Nephron (organoid): Measurements from ENCODE around the gene UBASH3A.

Source experiments
- H3K27ac Mint-ChIP-seq, 3 experiments: 2 replicates each; pipeline ENCODE4 v1.8.0; 2020; ENCODE audit warnings: mixed read lengths in 3 of 3, mild to moderate bottlenecking in 2 of 3, moderate library complexity in 1 of 3
- H3K27me3 Mint-ChIP-seq: 2 replicates; pipeline ENCODE4 v1.8.0; 2021; ENCODE audit warnings: low read depth, mild to moderate bottlenecking, moderate library complexity, mixed read lengths
- H3K36me3 Mint-ChIP-seq: 2 replicates; pipeline ENCODE4 v1.8.0; 2020; ENCODE audit warnings: low read depth, mixed read lengths
- H3K4me1 Mint-ChIP-seq: 2 replicates; pipeline ENCODE4 v1.8.0; 2020; ENCODE audit warnings: mixed read lengths
- H3K4me3 Mint-ChIP-seq, 3 experiments: 2 replicates each; pipeline ENCODE4 v1.8.0; 2020; ENCODE audit warnings: mild to moderate bottlenecking in 3 of 3, mixed read lengths in 3 of 3, moderate library complexity in 2 of 3
- H3K9me3 Mint-ChIP-seq: 2 replicates; pipeline ENCODE4 v1.8.0; 2020; ENCODE audit warnings: mixed read lengths
- CTCF ChIP-seq, 3 experiments: fragments of 200-600 bp; sonication (generic); IDR thresholded peaks; one replicate each; pipeline ENCODE4 v1.5.0; 2021; ENCODE audit warnings: antibody characterized with exemption in 3 of 3; ENCODE audit not compliant: unreplicated experiment in 3 of 3

UBASH3A gene

DNA sequence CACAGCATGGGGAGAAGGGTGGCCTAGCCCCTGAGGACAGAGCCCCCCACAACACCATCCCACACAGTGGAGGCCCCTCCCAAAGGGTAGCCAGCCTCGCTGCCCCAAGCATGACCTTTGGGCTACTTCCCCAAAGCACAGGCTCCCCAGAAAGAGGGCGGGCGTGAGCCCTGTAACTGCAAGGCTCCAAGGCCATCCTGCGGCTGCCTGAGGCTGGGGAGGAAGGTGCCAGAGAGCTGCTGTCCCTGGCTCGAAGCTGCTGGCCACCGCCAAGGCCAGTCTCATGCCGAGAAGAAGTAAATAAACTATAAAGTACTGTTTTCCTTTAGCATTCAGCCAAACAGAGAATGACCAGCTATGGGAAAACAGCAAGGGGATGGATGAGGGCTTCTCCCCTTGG is 27.5 kb downstream of the UBASH3A start:
- Mint-ChIP-seq H3K27ac (no peak overlapping the region), H3K4me3 (no peak overlapping the region), H3K27me3 (peaks cover 33% of the 10 kb centered on the region), H3K9me3 (peaks cover 6% of the 10 kb centered on the region), H3K36me3 (no peaks in the 10 kb centered on the region), H3K4me1 (no peaks in the 10 kb centered on the region)
- TF ChIP-seq CTCF (IDR thresholded peaks at IDR 0.05; ENCODE audit: unreplicated experiment in 3 of 3): no peak

DNA sequence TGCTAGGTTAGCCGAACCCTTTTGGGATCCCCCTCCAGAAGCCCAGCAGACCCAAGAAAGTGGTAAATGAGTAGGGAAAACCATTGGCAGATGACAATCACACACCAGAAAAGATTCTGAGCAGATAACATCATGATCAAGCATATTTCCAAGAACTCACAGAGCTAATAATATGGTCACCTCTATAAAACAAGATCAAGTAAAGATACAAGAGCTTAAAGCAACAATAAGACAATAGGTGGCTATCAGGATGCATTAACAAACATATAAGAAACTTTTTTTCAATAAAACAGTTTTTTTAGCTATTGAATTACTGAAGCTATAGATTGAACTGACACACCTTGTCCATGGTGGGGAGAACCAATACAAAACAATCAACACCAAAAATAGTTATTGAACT is 29.0 kb downstream of the UBASH3A start:
- TF ChIP-seq CTCF (IDR thresholded peaks at IDR 0.05; ENCODE audit: unreplicated experiment in 3 of 3): no peak
- H3K27me3 Mint-ChIP-seq: peaks cover 30% of the 10 kb centered on the region
- no peaks in the 10 kb centered on the region for H3K36me3 Mint-ChIP-seq

DNA sequence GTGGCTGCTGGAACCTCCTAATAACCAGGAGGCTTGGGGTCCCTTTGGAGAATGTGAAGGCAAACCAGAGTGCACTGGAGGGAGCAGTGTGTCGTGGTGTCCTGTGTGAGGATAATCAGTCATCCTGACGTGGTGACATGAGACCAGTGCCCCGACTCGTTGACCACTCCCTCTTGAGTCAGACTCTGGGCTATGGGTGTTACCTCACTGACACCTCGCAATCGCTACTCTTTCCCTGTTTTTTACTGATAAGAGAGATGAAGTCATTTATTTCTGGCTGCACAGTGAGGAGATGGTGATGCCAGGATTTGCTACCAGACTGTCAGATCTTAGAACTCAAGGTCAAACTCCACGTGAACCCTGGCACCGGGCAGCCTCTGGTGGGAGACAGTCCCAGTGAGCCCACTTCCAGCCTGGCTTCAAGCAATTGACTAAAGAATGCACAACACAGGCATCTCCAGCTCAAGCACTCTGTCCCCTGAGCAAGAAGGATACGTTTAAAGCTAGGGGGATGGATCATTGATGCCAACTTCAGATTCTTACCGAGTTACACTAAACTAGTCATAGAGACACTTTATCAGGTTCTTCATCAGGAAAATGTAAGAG is 30.3 kb downstream of the UBASH3A start:
- TF ChIP-seq CTCF (IDR thresholded peaks at IDR 0.05; ENCODE audit: unreplicated experiment in 3 of 3): no peak
- H3K9me3 Mint-ChIP-seq: peaks cover 8% of the 10 kb centered on the region
- no peak overlapping the region for H3K4me3 Mint-ChIP-seq
- peaks cover 32% of the 10 kb centered on the region for H3K27me3 Mint-ChIP-seq
- H3K36me3 Mint-ChIP-seq: no peaks in the 10 kb centered on the region
- no peaks in the 10 kb centered on the region for H3K4me1 Mint-ChIP-seq
- H3K27ac Mint-ChIP-seq: no peak overlapping the region

More for the DNA sequence above, 29.0 kb downstream of the UBASH3A start:
- Mint-ChIP-seq H3K4me1 (no peaks in the 10 kb centered on the region), H3K9me3 (peaks cover 7% of the 10 kb centered on the region), H3K27ac (no peak overlapping the region), H3K4me3 (no peak overlapping the region)

GRCh38 chr21:42434884-42435283 is 31.2 kb downstream of the UBASH3A start:
- Mint-ChIP-seq H3K27ac (no peak overlapping the region), H3K4me1 (no peaks in the 10 kb centered on the region), H3K36me3 (no peaks in the 10 kb centered on the region)

GRCh38 chr21:42435401-42435800 is 31.7 kb downstream of the UBASH3A start:
- Mint-ChIP-seq H3K27ac (no peak overlapping the region), H3K4me1 (no peaks in the 10 kb centered on the region), H3K36me3 (no peaks in the 10 kb centered on the region), H3K9me3 (peaks cover 10% of the 10 kb centered on the region), H3K27me3 (peaks cover 21% of the 10 kb centered on the region), H3K4me3 (no peak overlapping the region)
- TF ChIP-seq CTCF (IDR thresholded peaks at IDR 0.05; ENCODE audit: unreplicated experiment in 3 of 3): no peak

More at GRCh38 chr21:42434884-42435283, 31.2 kb downstream of the UBASH3A start:
- TF ChIP-seq CTCF (IDR thresholded peaks at IDR 0.05; ENCODE audit: unreplicated experiment in 3 of 3): no peak
- H3K27me3 Mint-ChIP-seq: peaks cover 26% of the 10 kb centered on the region
- H3K4me3 Mint-ChIP-seq: no peak overlapping the region
- peaks cover 10% of the 10 kb centered on the region for H3K9me3 Mint-ChIP-seq

DNA sequence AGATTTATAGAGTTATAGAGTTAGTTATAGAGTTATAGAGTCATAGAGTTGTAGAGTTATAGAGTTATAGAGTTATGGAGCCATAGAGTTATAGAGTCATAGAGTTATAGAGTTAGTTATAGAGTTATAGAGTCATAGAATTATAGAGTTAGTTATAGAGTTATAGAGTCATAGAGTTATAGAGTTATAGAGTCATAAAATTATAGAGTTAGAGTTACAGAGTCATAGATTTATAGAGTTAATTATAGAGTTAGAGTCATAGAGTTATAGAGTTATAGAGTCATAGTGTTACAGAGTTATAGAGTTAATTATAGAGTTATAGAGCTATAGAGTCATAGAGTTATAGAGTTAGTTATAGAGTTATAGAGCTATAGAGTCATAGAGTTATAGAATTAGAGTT is 32.1 kb downstream of the UBASH3A start:
- H3K27me3 Mint-ChIP-seq: peaks cover 20% of the 10 kb centered on the region
- H3K4me1 Mint-ChIP-seq: no peaks in the 10 kb centered on the region
- peaks cover 10% of the 10 kb centered on the region for H3K9me3 Mint-ChIP-seq
- no peak for TF ChIP-seq CTCF (IDR thresholded peaks at IDR 0.05; ENCODE audit: unreplicated experiment in 3 of 3)
- no peak overlapping the region for H3K4me3 Mint-ChIP-seq
- H3K36me3 Mint-ChIP-seq: no peaks in the 10 kb centered on the region
- H3K27ac Mint-ChIP-seq: no peak overlapping the region
